ENCODE results near the gene PPM1G.

The PPM1G gene

DNA sequence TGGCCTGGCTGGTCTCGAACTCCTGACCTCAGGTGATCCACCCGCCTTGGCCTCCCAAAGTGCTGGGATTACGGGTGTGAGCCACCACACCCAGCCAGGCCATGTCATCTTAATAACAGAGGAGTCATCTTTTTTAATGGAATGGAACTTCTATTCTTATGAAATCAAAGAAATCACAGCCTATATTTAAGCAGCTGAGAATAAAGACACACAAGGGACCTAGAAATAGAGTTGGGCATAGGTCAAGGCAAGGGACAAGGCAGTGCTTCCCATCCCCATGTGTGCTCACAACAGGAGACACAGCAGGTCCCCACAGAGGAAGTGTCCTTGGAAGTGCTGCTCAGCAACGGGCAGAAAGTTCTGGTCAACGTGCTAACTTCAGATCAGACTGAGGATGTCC lies 35.8 kb downstream of the PPM1G start:
- TF ChIP-seq GATA2 (IDR thresholded peaks at IDR 0.05; ENCODE audit: low read depth, low read length) (no peak), GATA3 (IDR thresholded peaks at IDR 0.05; ENCODE audit: low read depth, low read length) (no peak)

DNA sequence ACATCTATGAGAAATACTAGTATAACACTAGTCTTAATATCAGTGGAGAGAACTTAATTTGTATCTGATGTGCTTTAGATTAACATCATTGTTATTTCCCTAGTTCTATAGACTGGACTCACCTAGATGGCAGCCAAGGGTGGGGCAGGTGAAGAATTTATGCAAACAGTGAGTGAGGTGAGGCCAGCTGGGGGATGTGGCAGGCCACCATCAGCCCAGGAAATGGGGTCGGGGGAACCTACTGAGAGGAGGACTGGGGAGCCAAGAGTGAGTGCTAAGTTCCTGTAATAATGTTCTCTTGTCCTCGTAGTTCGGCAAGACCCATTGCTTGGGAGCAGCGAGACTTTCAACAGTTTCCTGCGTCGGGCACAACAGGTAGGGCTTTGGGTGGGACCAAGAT lies 36.5 kb downstream of the PPM1G start:
- TF ChIP-seq GATA3 (IDR thresholded peaks at IDR 0.05; ENCODE audit: low read depth, low read length) (no peak), GATA2 (IDR thresholded peaks at IDR 0.05; ENCODE audit: low read depth, low read length) (no peak)

DNA sequence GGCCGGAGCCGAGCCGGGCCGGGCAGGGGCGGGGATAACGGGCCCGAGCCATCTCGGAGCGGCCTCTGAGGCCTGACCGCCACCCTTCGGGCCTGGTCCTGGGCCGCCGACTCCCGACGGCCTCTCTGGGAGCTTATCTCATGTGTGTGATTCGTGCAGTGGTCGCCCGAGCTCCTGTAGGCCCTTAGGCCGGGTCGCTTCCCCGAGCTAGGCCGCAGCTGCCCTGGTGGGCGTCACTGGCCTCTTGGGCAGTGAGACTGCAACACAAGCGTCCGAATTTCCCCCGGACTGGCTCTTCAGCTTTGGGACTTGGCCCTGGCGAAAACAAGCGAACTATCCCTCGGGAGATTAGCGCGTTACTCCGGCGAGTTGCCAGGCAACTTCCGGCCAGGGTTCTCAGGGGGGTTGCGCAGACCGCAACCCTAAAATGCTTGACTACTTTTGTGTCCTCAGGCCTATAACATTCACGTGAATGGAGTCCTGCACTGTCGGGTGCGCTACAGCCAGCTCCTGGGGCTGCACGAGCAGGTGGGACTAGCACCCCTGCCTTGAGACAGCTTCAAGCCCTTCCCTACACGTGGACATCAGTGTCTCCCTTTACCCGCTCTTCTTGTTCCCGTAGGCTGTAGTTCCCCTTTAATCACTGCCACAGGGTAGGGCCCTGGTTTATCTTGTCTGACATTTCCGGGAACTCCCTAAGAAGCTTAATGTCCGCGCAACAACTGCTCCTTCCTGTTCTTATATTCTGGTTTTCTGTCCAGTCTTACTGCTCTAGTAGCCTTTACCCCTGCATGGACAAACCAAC lies 38.4 kb downstream of the PPM1G start:
- TF ChIP-seq GATA2 (IDR thresholded peaks at IDR 0.05; ENCODE audit: low read depth, low read length), result no peak
- no peak for TF ChIP-seq GATA3 (IDR thresholded peaks at IDR 0.05; ENCODE audit: low read depth, low read length)

DNA sequence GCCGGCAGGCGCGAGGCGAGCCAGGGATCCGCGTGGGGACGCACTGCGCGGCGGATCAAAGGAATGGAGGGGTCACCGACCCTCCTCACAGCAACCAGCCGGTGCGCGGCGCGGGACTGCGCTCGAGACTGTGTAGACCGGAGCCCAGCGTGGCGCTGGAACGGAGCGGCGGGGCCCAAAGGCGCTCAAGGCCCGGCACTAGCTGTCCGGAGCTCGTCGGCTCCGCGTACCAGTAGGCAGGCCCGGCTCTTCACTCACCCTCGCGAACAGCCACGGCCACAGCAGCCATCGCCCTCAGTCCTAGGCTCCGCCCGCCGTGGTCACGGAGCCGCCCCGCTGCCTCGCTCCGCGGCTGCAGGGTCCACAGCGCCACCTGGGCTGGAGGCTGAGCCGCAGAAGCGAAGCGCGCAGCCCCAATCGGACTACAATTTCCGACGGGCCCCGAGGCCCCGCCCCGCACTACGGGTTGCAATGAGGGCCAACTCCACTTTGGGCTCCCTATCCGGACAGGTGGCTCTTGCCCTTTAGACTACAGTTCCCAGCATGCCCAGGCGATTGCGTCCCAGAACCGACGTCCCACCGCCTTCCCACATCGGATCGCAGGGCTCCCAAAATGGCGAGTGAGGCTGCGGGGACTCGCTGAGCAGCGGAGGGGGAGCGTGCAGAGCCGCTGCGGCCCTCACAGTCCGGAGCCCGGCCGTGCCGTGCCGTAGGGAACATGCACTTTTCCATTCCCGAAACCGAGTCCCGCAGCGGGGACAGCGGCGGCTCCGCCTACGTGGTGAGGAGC lies 39.2 kb downstream of the PPM1G start, which contains the start of the genes EIF2B4 and SNX17:
EIF2B4 (minus strand) TSS at position 313 of the 790 bp plus-strand sequence; CDS start at position 289, 24 bp downstream.
SNX17 (plus strand) TSS at position 591 of the 790 bp plus-strand sequence; CDS start at position 719, 128 bp downstream.
- TF ChIP-seq GATA2 (IDR thresholded peaks at IDR 0.05; ENCODE audit: low read depth, low read length), result no peak; the same call in 1 of the 2 replicates
- TF ChIP-seq GATA3 (IDR thresholded peaks at IDR 0.05; ENCODE audit: low read depth, low read length), result no peak

DNA sequence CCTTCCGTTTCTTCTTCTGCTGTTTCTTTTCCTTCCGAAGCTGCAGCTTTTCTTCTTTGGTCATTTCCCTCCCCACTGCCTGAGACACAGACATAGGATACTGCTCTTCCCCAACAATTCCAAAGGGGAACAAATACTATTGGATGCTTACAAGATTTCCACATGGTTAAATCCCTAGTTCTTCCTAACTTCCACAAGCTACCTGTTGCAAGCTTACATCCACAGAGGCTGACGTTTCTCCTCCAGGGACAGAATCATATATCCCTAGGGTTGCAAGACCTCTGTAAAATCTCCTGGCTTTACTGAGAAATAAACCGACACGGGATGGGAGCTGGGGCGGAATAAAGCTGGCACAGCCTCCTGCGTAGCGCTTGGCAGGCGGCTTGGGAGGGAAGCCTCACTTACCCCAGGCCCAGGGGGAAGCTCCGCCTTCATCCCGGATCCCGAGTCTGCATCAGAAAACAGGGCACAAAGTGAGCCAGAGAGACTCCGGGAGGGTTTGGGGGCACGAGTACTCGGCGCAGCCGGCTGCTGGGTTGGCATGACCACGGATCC lies 39.8 kb downstream of the PPM1G start:
- TF ChIP-seq GATA3 (IDR thresholded peaks at IDR 0.05; ENCODE audit: low read depth, low read length) (no peak), GATA2 (IDR thresholded peaks at IDR 0.05; ENCODE audit: low read depth, low read length) (no peak)

DNA sequence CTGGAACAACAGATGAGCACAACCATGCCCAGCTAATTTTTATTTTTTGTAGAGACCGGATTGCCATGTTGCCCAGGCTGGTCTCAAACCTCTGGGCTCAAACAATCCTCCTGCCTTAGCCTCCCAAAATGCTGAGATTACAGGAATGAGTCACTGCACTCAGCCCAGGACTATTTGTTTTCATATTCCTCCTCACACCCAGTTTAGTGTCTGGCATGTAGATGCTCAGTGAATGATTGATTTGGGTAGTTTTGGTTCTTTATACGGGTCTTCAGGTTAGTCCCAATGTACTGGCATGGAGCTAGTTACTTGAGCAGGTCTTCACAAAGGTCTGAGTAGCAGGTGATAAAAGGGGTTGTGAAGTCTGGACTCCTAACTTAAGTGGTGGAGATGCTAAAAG lies 45.5 kb downstream of the PPM1G start:
- TF ChIP-seq GATA2 (IDR thresholded peaks at IDR 0.05; ENCODE audit: low read depth, low read length) (no peak), GATA3 (IDR thresholded peaks at IDR 0.05; ENCODE audit: low read depth, low read length) (no peak)

DNA sequence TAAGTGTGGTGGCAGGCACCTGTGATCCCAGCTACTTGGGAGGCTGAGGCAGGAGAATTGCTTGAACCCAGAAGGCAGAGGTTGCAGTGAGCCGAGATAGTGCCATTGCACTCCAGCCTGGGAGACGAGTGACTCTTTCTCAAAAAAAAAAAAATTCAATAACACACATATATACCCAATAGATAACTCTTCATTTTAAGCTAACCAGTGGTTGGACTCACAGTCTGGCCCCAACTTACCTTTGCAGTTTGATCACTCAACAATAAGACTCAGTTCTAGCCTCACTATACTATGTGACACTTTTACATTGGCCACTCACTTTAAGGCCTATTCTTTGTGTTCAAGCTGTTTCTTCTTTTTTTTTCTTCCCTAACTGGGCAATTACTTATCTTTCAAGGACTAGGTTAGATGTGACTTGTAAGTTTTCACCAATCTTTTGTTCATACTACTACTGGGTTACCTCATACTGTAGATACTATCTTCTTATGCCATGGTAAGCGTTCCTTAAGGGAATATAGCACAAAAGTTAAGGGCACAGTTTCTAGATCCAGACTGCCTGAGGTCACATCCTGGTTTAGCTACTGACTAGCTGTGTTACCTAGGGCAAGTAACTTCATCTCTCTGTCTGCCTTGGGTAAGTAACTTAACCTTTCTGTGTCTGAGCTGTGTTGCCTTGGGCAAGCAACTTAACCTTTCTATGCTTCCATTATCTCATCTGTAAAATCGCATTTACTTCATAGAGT lies 46.5 kb downstream of the PPM1G start:
- TF ChIP-seq GATA3 (IDR thresholded peaks at IDR 0.05; ENCODE audit: low read depth, low read length), result no peak
- TF ChIP-seq GATA2 (IDR thresholded peaks at IDR 0.05; ENCODE audit: low read depth, low read length), result no peak

DNA sequence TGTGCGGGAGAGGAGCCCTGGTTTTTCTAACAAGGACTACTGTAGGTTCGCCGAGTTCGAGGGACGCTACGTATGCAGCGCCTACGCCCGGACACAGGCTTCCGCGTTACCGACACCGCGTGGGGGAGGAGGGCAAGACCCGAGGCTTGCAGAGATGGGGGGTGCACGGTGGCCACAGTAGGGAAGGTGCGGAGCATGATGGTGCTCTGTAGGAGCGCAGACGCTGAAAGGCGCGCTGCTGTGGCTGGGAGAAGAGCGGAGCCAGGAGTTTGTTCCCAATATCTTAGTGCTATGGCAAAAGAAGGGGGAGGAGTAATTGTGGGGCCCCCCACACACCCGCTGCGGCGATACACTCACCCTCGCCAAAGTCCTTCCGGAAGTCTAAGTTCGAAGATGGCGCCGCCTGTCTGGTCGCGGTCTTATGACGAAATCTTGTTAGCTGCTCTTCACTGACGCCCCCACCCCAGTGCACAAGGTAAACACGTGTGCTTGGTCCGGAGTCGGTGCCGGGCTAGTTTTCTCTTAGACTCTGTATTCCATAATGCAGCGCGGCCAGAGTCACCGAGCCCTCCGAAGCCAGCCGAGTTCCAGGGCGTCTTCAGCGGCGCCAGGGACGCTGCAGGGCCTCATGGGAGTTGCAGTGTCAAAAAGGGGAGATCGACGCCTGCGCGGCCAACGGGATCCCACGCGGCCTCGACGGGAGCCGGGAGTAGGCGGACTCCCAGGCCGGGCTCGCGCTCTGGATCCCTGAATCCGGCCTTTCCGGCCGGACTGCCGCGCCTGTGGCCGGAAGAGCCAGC lies 52.8 kb downstream of the PPM1G start, which contains the start of gene GTF3C2:
GTF3C2 (minus strand) TSS at position 383 of the 800 bp plus-strand sequence. CDS start 13,210 bp downstream, outside the sequence.
- TF ChIP-seq GATA3 (IDR thresholded peaks at IDR 0.05; ENCODE audit: low read depth, low read length), result no peak

DNA sequence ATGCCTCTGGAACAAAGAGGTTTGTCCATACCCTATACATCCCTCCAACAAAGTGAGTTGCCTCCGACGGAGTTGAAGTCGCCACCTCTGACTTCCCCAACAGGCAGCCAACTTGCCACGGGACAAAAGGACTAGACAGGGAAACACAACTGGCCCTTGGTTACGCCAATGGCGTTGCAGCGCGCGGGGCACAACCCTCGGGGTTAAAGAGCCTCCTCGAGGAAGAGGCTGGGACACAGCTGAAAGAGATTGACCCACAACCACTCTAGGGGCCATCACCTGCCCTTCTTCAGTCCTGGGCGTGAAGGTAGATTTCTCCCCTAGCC lies 53.4 kb downstream of the PPM1G start:
- TF ChIP-seq GATA3 (IDR thresholded peaks at IDR 0.05; ENCODE audit: low read depth, low read length) (no peak), GATA2 (IDR thresholded peaks at IDR 0.05; ENCODE audit: low read depth, low read length) (no peak)

DNA sequence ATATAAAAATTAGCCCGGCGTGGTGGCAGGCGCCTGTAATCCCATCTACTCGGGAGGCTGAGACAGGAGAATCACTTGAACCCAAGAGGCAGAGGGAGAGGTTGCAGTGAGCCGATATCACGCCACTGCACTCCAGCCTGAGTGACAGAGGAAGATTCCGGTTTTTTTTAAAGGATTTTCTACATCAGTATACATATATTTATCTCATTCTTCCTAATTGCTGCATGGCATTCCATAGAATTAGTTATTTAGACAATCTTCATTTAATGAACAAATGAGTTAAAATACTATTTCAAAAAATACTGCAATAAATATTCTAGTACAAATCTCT lies 54.8 kb downstream of the PPM1G start:
- TF ChIP-seq GATA3 (IDR thresholded peaks at IDR 0.05; ENCODE audit: low read depth, low read length), result no peak
- no peak for TF ChIP-seq GATA2 (IDR thresholded peaks at IDR 0.05; ENCODE audit: low read depth, low read length)

DNA sequence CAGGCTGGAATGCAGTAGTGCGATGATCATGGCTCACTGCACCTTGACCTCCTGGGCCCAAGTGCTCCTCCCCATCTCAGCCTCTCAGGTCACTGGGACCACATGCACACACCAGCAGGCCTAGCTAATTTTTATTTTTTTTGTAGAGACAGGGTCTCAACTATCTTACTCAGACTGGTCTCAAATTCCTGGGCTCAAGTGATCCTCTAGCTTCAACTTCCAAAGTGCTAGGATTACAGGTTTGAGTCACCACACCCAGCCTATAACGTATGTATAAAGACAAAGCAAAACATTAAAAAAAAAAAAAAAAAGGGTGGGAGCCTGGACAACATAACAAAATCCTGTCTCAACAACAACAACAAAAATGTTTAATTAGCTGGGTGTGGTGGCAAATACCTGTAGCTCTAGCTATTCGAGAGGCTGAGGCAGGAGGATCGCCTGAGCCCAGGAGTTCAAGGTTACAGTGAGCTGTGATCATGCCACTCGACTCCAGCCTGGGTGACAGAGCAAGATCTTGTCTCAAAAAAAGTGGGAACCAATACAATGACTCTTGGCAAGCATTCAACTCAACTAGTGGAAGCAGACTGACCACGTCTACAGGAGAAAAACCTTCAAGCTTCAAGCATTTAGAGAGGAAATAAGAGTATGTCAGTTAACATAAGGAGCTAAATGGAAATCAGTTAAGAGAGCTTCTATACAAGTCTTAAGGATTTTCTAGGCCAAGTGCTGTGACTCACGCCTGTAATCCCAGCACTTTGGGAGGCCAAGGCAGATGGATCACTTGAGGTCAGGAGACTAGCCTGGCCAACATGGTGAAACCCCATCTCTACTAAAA lies 55.4 kb downstream of the PPM1G start:
- TF ChIP-seq GATA3 (IDR thresholded peaks at IDR 0.05; ENCODE audit: low read depth, low read length) (no peak), GATA2 (IDR thresholded peaks at IDR 0.05; ENCODE audit: low read depth, low read length) (no peak)

DNA sequence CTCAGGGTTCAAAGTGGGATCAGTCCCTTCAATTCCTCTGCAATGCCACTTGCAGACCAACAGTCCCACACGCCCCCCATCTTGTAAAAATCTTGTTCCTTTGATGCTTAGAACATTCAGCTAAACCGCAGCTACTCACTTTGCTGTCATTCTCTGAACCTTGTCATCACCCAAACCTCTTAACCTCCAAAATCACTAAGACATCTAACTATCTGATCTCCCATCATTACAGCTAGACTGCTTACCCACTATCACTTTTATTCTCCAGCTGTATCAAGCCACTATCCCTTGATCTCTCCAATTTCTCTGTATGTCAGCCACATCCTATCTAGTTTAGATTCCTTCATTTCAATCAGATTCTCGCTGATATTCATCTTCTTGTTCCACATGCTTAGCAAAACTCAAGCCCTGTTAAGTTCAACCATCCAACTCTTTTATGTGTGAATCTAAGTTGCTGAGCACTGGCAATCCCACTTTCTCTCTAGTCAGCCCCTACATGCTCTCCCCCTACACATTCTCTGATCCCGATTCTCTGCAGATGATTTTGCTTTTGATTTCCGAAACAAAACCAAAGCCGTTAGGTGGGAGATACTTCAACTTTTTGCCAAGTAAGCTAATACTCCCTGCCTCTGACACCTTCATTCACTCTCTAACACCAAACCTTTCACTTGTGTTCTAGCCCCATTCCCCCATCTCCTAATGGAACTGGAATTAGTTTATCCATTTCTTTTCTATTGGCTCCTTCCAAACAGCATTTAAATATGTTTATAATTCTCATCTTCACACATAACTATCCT lies 57.4 kb downstream of the PPM1G start:
- TF ChIP-seq GATA3 (IDR thresholded peaks at IDR 0.05; ENCODE audit: low read depth, low read length) (no peak), GATA2 (IDR thresholded peaks at IDR 0.05; ENCODE audit: low read depth, low read length) (no peak)

All from SH-SY5Y (cell line).